ENCODE results near the gene CYTIP.

CYTIP gene

GRCh38 chr2:157460897-157461296, 17.0 kb upstream of the CYTIP start:
- no peak for DNase-seq

DNA sequence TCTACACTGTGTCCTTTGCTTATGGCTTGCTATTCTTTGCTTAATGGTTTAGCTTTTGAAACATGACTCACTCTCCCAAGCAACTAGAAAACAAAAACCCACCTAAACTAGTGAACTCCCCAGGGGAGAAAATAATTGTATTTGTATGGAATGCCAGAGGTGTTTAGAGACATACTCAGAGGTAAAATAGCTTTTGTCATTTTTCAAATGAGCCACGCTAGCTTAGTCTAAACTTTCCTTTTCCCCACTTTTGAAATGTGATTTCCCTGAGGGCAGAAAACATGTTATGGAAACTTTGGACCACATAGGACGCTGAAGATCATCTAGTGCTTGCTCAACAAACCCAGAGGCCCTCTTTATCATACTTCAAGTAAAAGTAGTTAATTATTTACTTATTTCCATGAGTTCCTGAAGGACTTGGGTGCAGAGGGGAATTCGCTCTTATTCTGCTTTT, 16.5 kb upstream of the CYTIP start:
- DNase-seq = no peak

GRCh38 chr2:157459486-157459885, 15.6 kb upstream of the CYTIP start:
- DNase-seq = no peak

- no peak for DNase-seq
Observed at GRCh38 chr2:157447741-157448140, 3.9 kb upstream of the CYTIP start.

- no peak for DNase-seq
Observed at GRCh38 chr2:157447031-157447430, 3.1 kb upstream of the CYTIP start.

DNA sequence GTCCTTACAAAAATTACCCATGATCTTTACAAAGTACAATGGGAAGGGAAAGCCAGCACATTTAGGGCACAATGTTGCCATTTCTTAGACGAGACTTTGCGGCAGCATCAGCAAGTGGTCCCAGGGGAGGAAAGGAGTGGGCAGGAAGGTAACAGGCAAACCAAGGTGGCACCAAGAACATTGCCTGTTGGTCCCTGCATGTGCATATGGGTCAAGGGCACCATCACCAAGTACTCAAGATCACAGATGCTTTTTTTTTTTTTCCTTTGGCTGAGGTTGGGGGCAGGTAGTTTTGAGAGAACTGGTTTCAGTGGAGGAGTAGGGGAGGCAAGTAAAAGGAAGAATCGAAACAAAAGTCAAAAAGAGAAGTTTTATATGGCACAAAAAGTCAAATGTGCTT, 752 bp upstream of the CYTIP start:
- no peak for DNase-seq

- no peak for DNase-seq
Observed at GRCh38 chr2:157443090-157443489, 799 bp downstream of the CYTIP start.

- DNase-seq = no peak
Observed at GRCh38 chr2:157442636-157443035, 1.3 kb downstream of the CYTIP start.

- no peak for DNase-seq
Observed at GRCh38 chr2:157442191-157442590, 1.7 kb downstream of the CYTIP start.

DNA sequence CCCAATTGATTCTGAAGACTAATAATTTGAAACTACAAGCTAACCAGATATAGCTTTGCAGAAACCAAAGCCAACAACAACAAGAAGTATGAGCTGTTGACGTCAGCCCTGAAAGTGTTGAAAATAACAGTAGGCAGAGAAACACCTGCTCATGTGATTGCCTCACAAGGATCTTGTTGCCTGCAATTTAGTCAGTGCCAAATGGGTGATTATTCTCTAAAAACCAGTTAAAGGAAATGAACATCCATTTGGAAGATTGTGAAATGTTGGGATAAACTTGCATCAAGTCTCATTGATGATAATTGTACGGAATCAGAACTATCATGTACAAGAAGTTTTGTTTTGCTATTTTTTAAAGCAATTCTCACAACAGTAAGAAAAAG, 2.8 kb downstream of the CYTIP start:
- no peak for DNase-seq

DNA sequence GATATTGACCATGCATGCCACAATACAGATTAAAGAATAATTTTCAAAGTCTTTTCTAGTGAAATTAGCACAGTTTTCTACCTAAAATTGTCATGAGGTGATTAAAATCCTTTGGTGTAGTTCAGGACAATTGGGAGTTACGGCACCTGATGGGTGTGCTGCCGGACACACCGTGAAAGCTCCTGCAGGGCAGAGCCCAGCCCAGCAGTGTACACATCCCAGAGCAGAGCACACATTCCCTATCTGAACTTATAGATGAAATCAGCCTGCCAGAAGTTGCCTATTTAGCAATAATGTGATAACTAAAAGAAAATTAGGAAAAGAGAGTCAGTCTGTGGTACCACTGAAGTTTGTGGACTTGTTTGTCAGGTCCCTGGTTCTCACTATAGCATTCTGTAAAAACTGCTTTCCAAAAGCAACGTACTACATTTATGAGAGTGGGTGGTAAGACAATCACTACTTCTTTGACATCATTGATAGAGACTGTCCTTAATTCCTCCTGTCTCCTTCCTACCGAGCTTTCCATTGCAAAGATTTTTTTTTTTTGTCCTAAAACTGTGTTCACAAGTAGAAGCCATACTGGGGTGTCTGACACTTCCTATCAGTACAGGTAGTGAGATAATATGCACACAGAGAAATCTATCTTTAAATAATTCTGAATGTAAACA, 3.4 kb downstream of the CYTIP start:
- no peak for DNase-seq

- no peak for DNase-seq
Observed at GRCh38 chr2:157439824-157440186, 4.1 kb downstream of the CYTIP start.

DNA sequence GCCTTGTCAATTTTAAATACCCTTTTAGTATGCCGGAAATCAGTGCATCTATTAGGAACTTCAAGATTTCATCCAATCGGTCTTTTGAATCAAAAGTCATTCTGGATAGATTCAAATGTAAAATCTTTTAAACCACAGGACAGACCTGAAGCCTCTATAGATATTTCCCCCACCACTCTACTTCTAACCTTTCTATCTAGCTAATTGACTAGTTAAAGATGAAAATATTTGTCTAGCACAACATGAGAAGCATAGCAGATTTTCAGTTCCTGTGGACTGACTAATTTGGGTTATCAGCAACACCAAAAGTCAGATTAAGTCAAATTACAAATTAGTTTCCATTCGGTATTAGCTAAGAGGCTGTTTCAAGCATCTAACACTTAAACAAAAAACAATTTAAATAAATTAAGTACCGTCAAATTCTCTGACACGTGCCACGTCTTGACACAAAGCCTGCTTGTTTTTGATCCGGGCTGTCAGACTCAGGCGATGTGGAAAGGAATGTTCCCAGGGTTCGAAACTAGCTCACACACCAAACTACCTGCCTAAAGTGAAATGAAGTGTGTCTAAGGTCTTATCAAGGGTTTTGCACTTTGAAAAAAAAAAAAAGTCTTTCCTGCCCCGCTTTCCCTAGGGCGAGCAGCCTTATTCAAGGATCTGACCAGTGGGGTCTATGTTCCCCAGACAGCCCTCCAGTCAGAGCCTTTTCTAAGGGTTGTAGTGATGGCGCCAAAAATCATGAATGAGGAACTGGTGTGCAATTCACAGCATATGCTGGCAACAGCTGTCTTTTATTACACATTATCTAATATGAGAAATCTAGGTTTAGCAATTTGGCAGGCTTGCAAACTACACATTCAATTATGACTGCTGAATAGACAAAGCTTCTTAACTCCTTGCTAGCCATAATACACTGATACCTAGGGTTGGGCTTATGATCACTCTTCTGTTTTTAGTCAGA, 4.7 kb downstream of the CYTIP start:
- peak; percentile 79 for DNase-seq

GRCh38 chr2:157433394-157433793, 10.5 kb downstream of the CYTIP start:
- no peak for DNase-seq

DNA sequence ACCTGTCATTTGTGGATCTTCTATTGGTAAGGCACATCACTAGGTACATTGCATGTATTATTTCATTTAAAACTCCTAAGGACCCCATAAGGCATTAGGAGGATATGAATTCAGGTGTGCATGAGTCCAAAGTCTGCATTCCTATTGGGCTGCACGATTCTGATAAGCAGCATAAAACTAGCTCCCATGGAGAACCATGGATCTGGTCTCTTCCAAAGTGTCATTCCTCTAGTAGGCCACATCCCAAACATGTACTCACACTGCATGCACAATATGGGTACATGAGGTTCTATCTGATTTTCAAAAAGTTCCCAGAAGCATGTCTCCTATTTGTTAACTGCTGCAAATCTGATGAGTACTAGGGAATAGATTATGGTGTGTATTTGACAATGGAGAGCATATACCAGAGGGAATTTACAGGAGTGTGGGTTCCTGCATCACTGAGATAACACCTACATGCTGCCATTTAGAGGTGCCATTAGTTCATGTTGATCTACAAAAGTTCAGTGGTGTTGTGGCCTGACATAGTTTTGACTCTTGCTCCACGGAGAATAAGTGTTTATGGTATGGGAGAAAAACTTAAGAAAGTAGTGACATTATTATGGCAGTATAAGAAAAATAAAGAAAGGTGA, 11.3 kb downstream of the CYTIP start:
- no peak for DNase-seq

- DNase-seq = no peak
Observed at GRCh38 chr2:157431176-157431575, 12.7 kb downstream of the CYTIP start.

DNA sequence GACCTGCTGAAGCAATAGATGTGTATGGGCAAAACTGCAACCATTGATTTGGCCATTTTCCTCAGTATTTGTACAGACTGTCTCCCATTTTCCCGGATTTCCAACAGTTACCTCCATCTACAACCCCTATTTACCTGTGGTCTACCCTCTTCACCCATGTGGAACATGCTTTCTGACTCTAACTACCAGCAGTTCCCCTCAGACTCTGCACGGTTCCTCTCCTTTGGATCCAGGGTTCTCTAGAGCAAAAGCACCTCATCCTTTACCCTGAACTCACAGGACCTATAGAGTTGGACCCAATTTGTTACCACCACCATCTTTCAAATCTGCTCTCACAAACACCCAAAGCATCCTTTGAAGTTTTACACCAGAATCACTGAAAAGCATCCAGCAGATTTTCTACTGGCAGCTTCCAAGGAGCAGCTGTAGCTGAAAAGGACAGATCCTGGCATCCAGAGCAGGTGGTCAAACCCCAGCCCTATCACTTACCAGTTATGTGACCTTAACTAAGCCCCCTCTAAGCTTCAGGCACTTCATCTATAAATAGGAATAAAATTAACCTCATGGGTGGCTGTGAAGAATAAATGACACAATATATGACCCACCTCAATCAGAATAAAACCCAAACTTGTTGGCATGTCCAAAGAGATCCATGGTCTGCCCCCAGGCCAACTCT, 15.3 kb downstream of the CYTIP start:
- no peak for DNase-seq

- DNase-seq = no peak
Observed at GRCh38 chr2:157427922-157428303, 16.0 kb downstream of the CYTIP start.

GRCh38 chr2:157427003-157427921, 16.6 kb downstream of the CYTIP start:
- DNase-seq = no peak

DNA sequence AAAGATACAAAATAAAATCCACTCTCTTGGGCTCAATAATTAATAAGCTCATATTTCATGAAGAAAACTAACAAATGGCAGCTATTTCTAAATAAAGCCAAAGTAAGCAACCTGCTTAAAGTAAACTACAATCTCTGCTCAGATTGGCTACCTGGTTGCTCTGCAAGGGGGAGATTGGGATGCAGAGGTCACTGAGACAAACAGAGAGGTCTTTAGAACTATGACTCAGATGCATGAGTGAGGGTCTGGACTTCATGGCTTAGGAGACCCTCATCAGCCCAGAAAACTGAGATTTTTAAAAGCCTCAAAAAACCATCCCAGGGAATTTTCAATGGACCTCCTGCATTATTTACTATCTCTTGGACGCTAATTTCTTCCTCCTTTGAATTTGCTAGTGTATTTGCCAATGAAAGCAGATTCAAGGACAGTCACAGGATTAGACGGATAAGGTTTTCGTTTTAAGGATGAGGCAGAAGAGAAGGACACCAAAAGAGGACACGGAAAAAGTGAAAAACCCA, 17.4 kb downstream of the CYTIP start:
- DNase-seq = no peak

DNA sequence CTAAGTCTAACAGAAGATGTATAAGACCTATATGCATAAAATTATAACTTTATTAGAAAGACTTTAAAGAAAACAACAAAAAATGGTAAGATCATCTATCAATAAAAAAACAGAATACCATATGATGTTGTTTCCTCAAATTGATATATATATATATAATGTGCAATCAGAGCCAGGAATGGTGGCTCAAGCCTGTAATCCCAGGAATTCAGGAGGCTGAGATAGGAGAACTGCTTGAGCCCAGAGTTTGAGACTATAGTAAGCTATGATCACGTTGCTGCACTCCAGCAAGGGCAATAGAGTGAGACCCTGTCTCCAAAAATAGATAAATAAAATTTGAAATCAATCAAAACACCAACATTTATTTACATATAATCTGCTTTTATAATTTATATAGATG, 19.5 kb downstream of the CYTIP start:
- DNase-seq = no peak

- no peak for DNase-seq
Observed at GRCh38 chr2:157421964-157422363, 21.9 kb downstream of the CYTIP start.
